SU-DHL-6 (cell line): Measurements from ENCODE around the gene BCL2L14.

Experiments used
- H2AFZ ChIP-seq: fragments of 200-600 bp; sonication (generic); 2 replicates; pipeline ENCODE4 v1.6.1; 2014; ENCODE audit warnings: low read depth, mild to moderate bottlenecking, moderate library complexity, mixed read lengths, antibody characterized with exemption, low read length; ENCODE audit not compliant: severe bottlenecking
- H3F3A ChIP-seq: fragments of 200-600 bp; shearing (Covaris generic); 2 replicates; pipeline ENCODE4 v1.6.0; 2016; ENCODE audit warnings: antibody characterized with exemption, mild to moderate bottlenecking; ENCODE audit not compliant: insufficient read depth
- H3K27ac ChIP-seq: fragments of 200-600 bp; sonication (generic); 2 replicates; pipeline ENCODE4 v1.5.1; 2016; ENCODE audit warnings: low read depth, mild to moderate bottlenecking, low read length, moderate library complexity, mixed read lengths
- H3K27me3 ChIP-seq: fragments of 200-600 bp; sonication (generic), shearing (Covaris generic); 2 replicates; pipeline ENCODE4 v1.6.0; 2014; ENCODE audit warnings: mild to moderate bottlenecking, low read length
- H3K36me3 ChIP-seq: fragments of 200-600 bp; sonication (generic); 2 replicates; pipeline ENCODE4 v1.6.1; 2014; ENCODE audit warnings: mild to moderate bottlenecking, low read length, mixed read lengths
- H3K4me2 ChIP-seq: fragments of 300-600, 200-600 bp; shearing (Covaris generic), sonication (generic); 2 replicates; pipeline ENCODE4 v1.6.0; 2014; ENCODE audit warnings: low read length, low read depth, mild to moderate bottlenecking; ENCODE audit not compliant: poor library complexity, severe bottlenecking
- H3K4me3 ChIP-seq: fragments of 200-600 bp; sonication (generic); 2 replicates; pipeline ENCODE4 v1.5.1; 2014; ENCODE audit warnings: antibody characterized with exemption, low read length, mild to moderate bottlenecking, mixed read lengths; ENCODE audit not compliant: insufficient read depth, poor library complexity, severe bottlenecking
- H3K79me2 ChIP-seq: fragments of 200-600 bp; sonication (generic); 2 replicates; pipeline ENCODE4 v1.6.1; 2014; ENCODE audit warnings: mild to moderate bottlenecking, low read length, moderate library complexity; ENCODE audit not compliant: insufficient read depth
- H3K9ac ChIP-seq: fragments of 200-600 bp; sonication (generic); 2 replicates; pipeline ENCODE4 v1.7.0; 2014; ENCODE audit warnings: mild to moderate bottlenecking, low read length
- H3K9me2 ChIP-seq: fragments of 200-600 bp; sonication (generic); replicated peaks from 2 replicates; pipeline ENCODE4 v1.6.1; 2014; ENCODE audit warnings: low read length; ENCODE audit not compliant: insufficient read depth
- H3K9me3 ChIP-seq: fragments of 200-600 bp; sonication (generic); 2 replicates; pipeline ENCODE4 v1.6.1; 2014; ENCODE audit warnings: low read length, mixed read lengths; ENCODE audit not compliant: insufficient read depth
- H4K20me1 ChIP-seq: fragments of 200-600 bp; sonication (generic); 2 replicates; pipeline ENCODE4 v1.6.1; 2014; ENCODE audit warnings: low read depth, mild to moderate bottlenecking, antibody characterized with exemption, low read length, moderate library complexity, mixed read lengths
- EZH2phosphoT487 ChIP-seq: fragments of 200-600 bp; sonication (generic), shearing (Covaris generic); conservative IDR thresholded peaks from 2 replicates; pipeline ENCODE4 v1.6.1; 2018; ENCODE audit warnings: mild to moderate bottlenecking, antibody characterized with exemption, low read length, moderate library complexity, mixed read lengths
- TF ChIP-seq, protein P1 (sequence below): fragments of 200-600 bp; sonication (generic); IDR thresholded peaks from one replicate; pipeline ENCODE4 v1.5.1; 2017; ENCODE audit warnings: antibody characterized with exemption, mild to moderate bottlenecking, low read length, moderate library complexity; ENCODE audit not compliant: insufficient read depth, poor library complexity, severe bottlenecking

The BCL2L14 gene

DNA sequence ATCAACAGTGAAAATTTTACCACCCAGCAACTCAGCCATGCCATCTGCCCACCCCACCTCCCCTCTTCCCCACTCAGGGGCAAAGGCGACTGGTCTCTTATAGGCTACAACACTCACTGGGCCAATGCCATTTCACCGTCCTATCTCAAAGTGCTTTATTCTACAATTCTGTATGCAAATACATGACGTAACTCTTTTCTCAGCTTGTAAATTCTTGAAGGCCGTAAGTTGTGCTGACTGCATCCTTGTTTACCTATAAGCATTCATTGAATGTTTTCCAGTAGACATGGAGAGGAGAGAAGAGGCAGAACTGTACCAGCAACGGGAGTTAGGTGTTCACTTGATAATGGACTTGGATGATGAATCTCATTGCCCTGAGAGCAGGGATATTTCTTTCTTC, 15.6 kb downstream of the BCL2L14 start:
- no peak for TF ChIP-seq EZH2phosphoT487
- TF ChIP-seq, protein P1, sequence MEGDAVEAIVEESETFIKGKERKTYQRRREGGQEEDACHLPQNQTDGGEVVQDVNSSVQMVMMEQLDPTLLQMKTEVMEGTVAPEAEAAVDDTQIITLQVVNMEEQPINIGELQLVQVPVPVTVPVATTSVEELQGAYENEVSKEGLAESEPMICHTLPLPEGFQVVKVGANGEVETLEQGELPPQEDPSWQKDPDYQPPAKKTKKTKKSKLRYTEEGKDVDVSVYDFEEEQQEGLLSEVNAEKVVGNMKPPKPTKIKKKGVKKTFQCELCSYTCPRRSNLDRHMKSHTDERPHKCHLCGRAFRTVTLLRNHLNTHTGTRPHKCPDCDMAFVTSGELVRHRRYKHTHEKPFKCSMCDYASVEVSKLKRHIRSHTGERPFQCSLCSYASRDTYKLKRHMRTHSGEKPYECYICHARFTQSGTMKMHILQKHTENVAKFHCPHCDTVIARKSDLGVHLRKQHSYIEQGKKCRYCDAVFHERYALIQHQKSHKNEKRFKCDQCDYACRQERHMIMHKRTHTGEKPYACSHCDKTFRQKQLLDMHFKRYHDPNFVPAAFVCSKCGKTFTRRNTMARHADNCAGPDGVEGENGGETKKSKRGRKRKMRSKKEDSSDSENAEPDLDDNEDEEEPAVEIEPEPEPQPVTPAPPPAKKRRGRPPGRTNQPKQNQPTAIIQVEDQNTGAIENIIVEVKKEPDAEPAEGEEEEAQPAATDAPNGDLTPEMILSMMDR: no peak
- no peaks in the 10 kb centered on the region for H3F3A ChIP-seq
- H3K79me2 ChIP-seq: no peaks in the 10 kb centered on the region
- H3K4me2 ChIP-seq: no peak overlapping the region
- no peak overlapping the region for H3K9ac ChIP-seq
- H3K9me3 ChIP-seq: no peaks in the 10 kb centered on the region
- no peaks in the 10 kb centered on the region for H3K27me3 ChIP-seq
- H3K36me3 ChIP-seq: no peaks in the 10 kb centered on the region
- no peak overlapping the region for H3K27ac ChIP-seq
- H4K20me1 ChIP-seq: no peaks in the 10 kb centered on the region
- H3K4me3 ChIP-seq: no peak overlapping the region
- no peak overlapping the region for H2AFZ ChIP-seq
- H3K9me2 ChIP-seq: no peaks in the 10 kb centered on the region

DNA sequence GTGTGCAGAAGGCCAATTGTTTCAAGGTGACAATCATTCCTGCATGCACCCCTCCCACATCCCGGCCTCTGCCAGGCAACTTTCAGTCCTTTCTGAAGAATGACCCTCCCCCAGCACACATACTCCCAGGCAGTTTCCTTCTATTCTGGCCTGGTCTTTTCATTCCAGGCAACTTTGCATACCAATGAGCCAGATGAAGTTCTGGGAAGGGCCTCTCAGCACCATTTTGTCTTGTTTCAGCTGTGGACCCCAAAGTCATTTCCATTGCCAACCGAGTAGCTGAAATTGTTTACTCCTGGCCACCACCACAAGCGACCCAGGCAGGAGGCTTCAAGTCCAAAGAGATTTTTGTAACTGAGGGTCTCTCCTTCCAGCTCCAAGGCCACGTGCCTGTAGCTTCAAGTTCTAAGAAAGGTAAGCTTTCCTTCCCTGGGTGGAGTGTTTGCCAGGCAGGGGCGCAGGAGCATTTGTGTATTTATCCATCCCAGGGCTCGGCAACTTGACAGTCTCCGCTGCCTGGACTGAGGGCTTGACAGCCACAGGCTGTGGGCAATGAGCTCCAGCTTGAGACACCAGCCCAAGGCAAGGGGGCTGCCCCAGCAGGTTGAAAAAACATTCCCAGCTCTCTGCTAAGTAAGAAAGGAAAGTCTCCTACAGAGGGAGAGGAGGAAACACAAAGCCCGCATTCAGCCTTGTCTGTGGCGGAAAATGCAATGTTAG, 16.4 kb downstream of the BCL2L14 start:
- no peaks in the 10 kb centered on the region for H3K36me3 ChIP-seq
- H4K20me1 ChIP-seq: no peaks in the 10 kb centered on the region
- no peaks in the 10 kb centered on the region for H3K9me2 ChIP-seq
- H3K4me3 ChIP-seq: no peak overlapping the region
- TF ChIP-seq, protein P1: no peak
- TF ChIP-seq EZH2phosphoT487: no peak
- no peaks in the 10 kb centered on the region for H3K9me3 ChIP-seq
- H3K79me2 ChIP-seq: no peaks in the 10 kb centered on the region
- H2AFZ ChIP-seq: no peak overlapping the region
- H3K9ac ChIP-seq: no peak overlapping the region
- H3K27me3 ChIP-seq: no peaks in the 10 kb centered on the region
- H3F3A ChIP-seq: no peaks in the 10 kb centered on the region
- no peak overlapping the region for H3K27ac ChIP-seq
- no peak overlapping the region for H3K4me2 ChIP-seq

DNA sequence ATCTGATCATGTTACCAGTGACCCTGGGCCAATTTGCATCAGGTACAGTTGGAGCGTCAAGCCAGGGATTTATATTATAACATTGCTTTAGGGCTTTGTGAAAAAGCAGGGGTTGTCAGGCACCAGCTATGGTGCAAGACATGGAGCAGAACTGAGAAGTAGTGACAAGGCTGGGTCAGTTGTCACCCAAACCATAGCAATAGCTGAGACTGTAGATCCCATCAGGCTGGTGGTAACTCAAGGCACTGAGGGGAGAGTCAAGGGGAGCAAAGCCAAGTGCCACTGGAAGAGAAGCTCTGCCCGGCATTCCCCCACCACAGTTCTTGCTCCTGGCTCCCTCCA, 16.9 kb downstream of the BCL2L14 start:
- Histone ChIP-seq H3K9me3 (no peaks in the 10 kb centered on the region), H3K27ac (no peak overlapping the region), H4K20me1 (no peaks in the 10 kb centered on the region), H3K9ac (no peak overlapping the region), H3K36me3 (no peaks in the 10 kb centered on the region), H2AFZ (no peak overlapping the region), H3K9me2 (no peaks in the 10 kb centered on the region), H3K4me3 (no peak overlapping the region), H3K4me2 (no peak overlapping the region), H3F3A (no peaks in the 10 kb centered on the region), H3K27me3 (no peaks in the 10 kb centered on the region), H3K79me2 (no peaks in the 10 kb centered on the region)
- no peak for TF ChIP-seq EZH2phosphoT487
- TF ChIP-seq, protein P1: no peak
